ENCODE measurements around the gene LRMDA. TPM values are rescaled to one million over a fixed set of nuclear protein-coding genes. Genes with fewer than 3 reads are reported as not detected.
A peak's percentile ranks its signal among the peaks of the same experiment; 100 is the strongest.

Gene LRMDA
- total and polyA plus RNA-seq, 2 of the 13 experiments (the other 11 are each of a cell fraction or from before 2014, with no cell fraction given), result 13.4 to 22.0 TPM

DNA sequence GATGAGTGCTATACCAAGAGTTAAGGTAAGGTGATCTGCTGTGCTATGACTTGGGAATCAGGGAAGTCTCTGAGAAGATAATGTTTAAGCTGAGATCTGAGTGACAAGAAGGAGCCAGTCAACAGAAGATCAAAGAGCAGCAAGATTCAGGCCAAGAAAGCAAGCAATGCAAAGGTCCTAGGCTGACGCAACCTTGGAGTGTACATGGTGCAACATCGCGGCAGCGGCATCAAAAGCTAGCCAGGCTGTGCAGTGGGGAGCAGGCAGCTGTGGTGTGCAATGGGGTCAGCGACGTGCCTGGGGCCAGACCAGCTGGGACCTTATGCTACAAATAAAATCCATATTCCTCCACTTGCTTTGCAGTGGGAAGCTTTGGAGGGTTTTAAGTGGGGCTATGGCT, 324.1 kb downstream of the LRMDA start (continued):
- no peak for TF ChIP-seq MZF1 (CRISPR knock-in tag; IDR thresholded peaks at IDR 0.05; ENCODE audit: borderline replicate concordance)
- no peak; the same call in 1 of the 2 replicates for TF ChIP-seq FOSL1 (CRISPR knock-in tag; IDR thresholded peaks at IDR 0.05; ENCODE audit: borderline replicate concordance)
- no peak for TF ChIP-seq ZNF777 (CRISPR knock-in tag; IDR thresholded peaks at IDR 0.05)
- no peak for TF ChIP-seq NONO (IDR thresholded peaks at IDR 0.05)
- peak; percentile 60; the same call in 1 of the 2 replicates for TF ChIP-seq NONO (CRISPR knock-in tag; conservative IDR thresholded peaks at IDR 0.05)
- TF ChIP-seq, protein P1, sequence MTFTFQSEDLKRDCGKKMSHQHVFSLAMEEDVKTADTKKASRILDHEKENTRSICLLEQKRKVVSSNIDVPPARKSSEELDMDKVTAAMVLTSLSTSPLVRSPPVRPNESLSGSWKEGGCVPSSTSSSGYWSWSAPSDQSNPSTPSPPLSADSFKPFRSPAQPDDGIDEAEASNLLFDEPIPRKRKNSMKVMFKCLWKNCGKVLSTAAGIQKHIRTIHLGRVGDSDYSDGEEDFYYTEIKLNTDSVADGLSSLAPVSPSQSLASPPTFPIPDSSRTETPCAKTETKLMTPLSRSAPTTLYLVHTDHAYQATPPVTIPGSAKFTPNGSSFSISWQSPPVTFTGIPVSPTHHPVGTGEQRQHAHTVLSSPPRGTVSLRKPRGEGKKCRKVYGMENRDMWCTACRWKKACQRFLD (CRISPR knock-in tag; IDR thresholded peaks at IDR 0.05; ENCODE audit: borderline replicate concordance), result no peak
- TF ChIP-seq CBFB (CRISPR knock-in tag; IDR thresholded peaks at IDR 0.05), result peak; percentile 79; the same call in 1 of the 2 replicates
- TF ChIP-seq MTA1 (CRISPR knock-in tag; IDR thresholded peaks at IDR 0.05; ENCODE audit: borderline replicate concordance), result peak; percentile 97
- TF ChIP-seq, protein P2, sequence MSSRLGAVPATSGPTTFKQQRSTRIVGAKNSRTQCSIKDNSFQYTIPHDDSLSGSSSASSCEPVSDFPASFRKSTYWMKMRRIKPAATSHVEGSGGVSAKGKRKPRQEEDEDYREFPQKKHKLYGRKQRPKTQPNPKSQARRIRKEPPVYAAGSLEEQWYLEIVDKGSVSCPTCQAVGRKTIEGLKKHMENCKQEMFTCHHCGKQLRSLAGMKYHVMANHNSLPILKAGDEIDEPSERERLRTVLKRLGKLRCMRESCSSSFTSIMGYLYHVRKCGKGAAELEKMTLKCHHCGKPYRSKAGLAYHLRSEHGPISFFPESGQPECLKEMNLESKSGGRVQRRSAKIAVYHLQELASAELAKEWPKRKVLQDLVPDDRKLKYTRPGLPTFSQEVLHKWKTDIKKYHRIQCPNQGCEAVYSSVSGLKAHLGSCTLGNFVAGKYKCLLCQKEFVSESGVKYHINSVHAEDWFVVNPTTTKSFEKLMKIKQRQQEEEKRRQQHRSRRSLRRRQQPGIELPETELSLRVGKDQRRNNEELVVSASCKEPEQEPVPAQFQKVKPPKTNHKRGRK (CRISPR knock-in tag; IDR thresholded peaks at IDR 0.05), result no peak
- TF ChIP-seq ZMYM4 (CRISPR knock-in tag; IDR thresholded peaks at IDR 0.05), result peak; percentile 95
- TF ChIP-seq ZNF547 (CRISPR knock-in tag; IDR thresholded peaks at IDR 0.05), result no peak
- TF ChIP-seq, protein P3, sequence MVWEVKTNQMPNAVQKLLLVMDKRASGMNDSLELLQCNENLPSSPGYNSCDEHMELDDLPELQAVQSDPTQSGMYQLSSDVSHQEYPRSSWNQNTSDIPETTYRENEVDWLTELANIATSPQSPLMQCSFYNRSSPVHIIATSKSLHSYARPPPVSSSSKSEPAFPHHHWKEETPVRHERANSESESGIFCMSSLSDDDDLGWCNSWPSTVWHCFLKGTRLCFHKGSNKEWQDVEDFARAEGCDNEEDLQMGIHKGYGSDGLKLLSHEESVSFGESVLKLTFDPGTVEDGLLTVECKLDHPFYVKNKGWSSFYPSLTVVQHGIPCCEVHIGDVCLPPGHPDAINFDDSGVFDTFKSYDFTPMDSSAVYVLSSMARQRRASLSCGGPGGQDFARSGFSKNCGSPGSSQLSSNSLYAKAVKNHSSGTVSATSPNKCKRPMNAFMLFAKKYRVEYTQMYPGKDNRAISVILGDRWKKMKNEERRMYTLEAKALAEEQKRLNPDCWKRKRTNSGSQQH (CRISPR knock-in tag; IDR thresholded peaks at IDR 0.05; ENCODE audit: low read depth), result no peak; the same call in 1 of the 2 replicates
- TF ChIP-seq ZNF33B (CRISPR knock-in tag; IDR thresholded peaks at IDR 0.05), result no peak
- TF ChIP-seq, protein P4, sequence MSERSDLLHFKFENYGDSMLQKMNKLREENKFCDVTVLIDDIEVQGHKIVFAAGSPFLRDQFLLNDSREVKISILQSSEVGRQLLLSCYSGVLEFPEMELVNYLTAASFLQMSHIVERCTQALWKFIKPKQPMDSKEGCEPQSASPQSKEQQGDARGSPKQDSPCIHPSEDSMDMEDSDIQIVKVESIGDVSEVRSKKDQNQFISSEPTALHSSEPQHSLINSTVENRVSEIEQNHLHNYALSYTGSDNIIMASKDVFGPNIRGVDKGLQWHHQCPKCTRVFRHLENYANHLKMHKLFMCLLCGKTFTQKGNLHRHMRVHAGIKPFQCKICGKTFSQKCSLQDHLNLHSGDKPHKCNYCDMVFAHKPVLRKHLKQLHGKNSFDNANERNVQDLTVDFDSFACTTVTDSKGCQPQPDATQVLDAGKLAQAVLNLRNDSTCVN (CRISPR knock-in tag; IDR thresholded peaks at IDR 0.05; ENCODE audit: borderline replicate concordance), result 0 out of 2 replicates have a peak, but pooled peaks have one; percentile 54
- TF ChIP-seq SIX4 (CRISPR knock-in tag; IDR thresholded peaks at IDR 0.05), result 0 out of 2 replicates have a peak, but pooled peaks have one; percentile 27
- no peak for TF ChIP-seq TBP (CRISPR knock-in tag; IDR thresholded peaks at IDR 0.05)
- TF ChIP-seq, protein P5, sequence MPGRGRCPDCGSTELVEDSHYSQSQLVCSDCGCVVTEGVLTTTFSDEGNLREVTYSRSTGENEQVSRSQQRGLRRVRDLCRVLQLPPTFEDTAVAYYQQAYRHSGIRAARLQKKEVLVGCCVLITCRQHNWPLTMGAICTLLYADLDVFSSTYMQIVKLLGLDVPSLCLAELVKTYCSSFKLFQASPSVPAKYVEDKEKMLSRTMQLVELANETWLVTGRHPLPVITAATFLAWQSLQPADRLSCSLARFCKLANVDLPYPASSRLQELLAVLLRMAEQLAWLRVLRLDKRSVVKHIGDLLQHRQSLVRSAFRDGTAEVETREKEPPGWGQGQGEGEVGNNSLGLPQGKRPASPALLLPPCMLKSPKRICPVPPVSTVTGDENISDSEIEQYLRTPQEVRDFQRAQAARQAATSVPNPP (CRISPR knock-in tag; IDR thresholded peaks at IDR 0.05), result no peak
- no peak for TF ChIP-seq ZNF441 (CRISPR knock-in tag; IDR thresholded peaks at IDR 0.05; ENCODE audit: borderline replicate concordance)
- TF ChIP-seq, protein P6, sequence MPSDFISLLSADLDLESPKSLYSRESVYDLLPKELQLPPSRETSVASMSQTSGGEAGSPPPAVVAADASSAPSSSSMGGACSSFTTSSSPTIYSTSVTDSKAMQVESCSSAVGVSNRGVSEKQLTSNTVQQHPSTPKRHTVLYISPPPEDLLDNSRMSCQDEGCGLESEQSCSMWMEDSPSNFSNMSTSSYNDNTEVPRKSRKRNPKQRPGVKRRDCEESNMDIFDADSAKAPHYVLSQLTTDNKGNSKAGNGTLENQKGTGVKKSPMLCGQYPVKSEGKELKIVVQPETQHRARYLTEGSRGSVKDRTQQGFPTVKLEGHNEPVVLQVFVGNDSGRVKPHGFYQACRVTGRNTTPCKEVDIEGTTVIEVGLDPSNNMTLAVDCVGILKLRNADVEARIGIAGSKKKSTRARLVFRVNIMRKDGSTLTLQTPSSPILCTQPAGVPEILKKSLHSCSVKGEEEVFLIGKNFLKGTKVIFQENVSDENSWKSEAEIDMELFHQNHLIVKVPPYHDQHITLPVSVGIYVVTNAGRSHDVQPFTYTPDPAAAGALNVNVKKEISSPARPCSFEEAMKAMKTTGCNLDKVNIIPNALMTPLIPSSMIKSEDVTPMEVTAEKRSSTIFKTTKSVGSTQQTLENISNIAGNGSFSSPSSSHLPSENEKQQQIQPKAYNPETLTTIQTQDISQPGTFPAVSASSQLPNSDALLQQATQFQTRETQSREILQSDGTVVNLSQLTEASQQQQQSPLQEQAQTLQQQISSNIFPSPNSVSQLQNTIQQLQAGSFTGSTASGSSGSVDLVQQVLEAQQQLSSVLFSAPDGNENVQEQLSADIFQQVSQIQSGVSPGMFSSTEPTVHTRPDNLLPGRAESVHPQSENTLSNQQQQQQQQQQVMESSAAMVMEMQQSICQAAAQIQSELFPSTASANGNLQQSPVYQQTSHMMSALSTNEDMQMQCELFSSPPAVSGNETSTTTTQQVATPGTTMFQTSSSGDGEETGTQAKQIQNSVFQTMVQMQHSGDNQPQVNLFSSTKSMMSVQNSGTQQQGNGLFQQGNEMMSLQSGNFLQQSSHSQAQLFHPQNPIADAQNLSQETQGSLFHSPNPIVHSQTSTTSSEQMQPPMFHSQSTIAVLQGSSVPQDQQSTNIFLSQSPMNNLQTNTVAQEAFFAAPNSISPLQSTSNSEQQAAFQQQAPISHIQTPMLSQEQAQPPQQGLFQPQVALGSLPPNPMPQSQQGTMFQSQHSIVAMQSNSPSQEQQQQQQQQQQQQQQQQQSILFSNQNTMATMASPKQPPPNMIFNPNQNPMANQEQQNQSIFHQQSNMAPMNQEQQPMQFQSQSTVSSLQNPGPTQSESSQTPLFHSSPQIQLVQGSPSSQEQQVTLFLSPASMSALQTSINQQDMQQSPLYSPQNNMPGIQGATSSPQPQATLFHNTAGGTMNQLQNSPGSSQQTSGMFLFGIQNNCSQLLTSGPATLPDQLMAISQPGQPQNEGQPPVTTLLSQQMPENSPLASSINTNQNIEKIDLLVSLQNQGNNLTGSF (CRISPR knock-in tag; IDR thresholded peaks at IDR 0.05), result no peak

Measured in HepG2 (cell line).